HepG2 (cell line): ENCODE results near the gene SMPX. TPM values are rescaled to one million over a fixed set of nuclear protein-coding genes. Genes with fewer than 3 reads are reported as not detected.

ENCODE experiments used
- ATAC-seq: fragments of 200-7000 bp; cut with Tn5 transposase; 3 replicates; pipeline ENCODE4 v1.9.1; 2020; ENCODE audit warnings: mild to moderate bottlenecking, moderate library complexity
- BruUV-seq: library from RNA; stranded (reverse); fragments of 400-500 nt; replicated peaks from 2 replicates; lab custom pipeline; 2021; lab: Mats Ljungman, UMichigan
- CTCF ChIA-PET: fragments of 300-600 bp; formaldehyde crosslinking; extraction: SDS; loops from one replicate; lab custom pipeline; 2021; ENCODE audit warnings: low total read pairs, inconsistent platforms, low intra/inter-chr PET ratio; lab: Yijun Ruan, JAX
- POLR2A ChIA-PET: fragments of 350-600 bp; sonication (Branson Sonifier 250); formaldehyde crosslinking; loops from one replicate; lab custom pipeline; 2020; ENCODE audit warnings: antibody characterized with exemption, inconsistent platforms; lab: Yijun Ruan, JAX
- DNase-seq: peaks from one replicate; pipeline ENCODE4 v3.0.0-alpha.2; 2015; ENCODE audit warnings: low spot score
- FAIRE-seq: peaks from 3 replicates; lab custom pipeline; 2011; peaks lifted over from hg19 to GRCh38; lab: Jason Lieb, UNC
- H2AFZ ChIP-seq: one replicate; pipeline ENCODE4 v1.6.1; 2011; ENCODE audit warnings: low read length, inconsistent platforms
- H3K27ac ChIP-seq: fragments of 300-600 bp; 3 replicates; pipeline ENCODE4 v1.8.0; 2011; ENCODE audit warnings: mixed run types, mild to moderate bottlenecking, mixed read lengths, low read length, inconsistent platforms; ENCODE audit not compliant: insufficient read depth; ENCODE audit errors: extremely low read length
- H3K27me3 ChIP-seq, 2 experiments: fragments of 200-600 bp in 1 of 2; 2 replicates in 1 of 2; 3 replicates in 1 of 2; pipeline versions ENCODE4 v1.6.0 to v1.8.0; 2011; ENCODE audit warnings: low read length in 2 of 2, mild to moderate bottlenecking in 2 of 2, moderate library complexity in 2 of 2, inconsistent platforms in 1 of 2; ENCODE audit not compliant: insufficient read depth in 2 of 2, control insufficient read depth in 1 of 2
- H3K36me3 ChIP-seq, 2 experiments: fragments of 200-600 bp in 1 of 2; replicated peaks in 1 of 2; 2 replicates in 1 of 2; 3 replicates in 1 of 2; pipeline versions ENCODE4 v1.5.1 to v1.8.0; 2011; ENCODE audit warnings: low read length in 2 of 2, inconsistent platforms in 1 of 2; ENCODE audit not compliant: insufficient read depth in 2 of 2, control insufficient read depth in 1 of 2
- H3K4me1 ChIP-seq: 2 replicates; pipeline ENCODE4 v1.5.1; 2012; ENCODE audit warnings: low read length, inconsistent platforms; ENCODE audit not compliant: insufficient read depth
- H3K4me2 ChIP-seq: 2 replicates; pipeline ENCODE4 v1.6.0; 2011; ENCODE audit warnings: low read depth, low read length, inconsistent platforms
- H3K4me3 ChIP-seq, 3 experiments: fragments of 200-600 bp in 1 of 3; sonication (generic), shearing (Covaris generic) in 1 of 3; replicated peaks in 1 of 3; 2 replicates each; pipeline ENCODE4 v1.5.1; 2011 to 2016; ENCODE audit warnings: low read length in 3 of 3, inconsistent platforms in 2 of 3, low read depth in 2 of 3, mild to moderate bottlenecking in 2 of 3, control low read depth in 1 of 3, mixed read lengths in 1 of 3; ENCODE audit not compliant: insufficient read depth in 1 of 3
- H3K79me2 ChIP-seq: one replicate; pipeline ENCODE4 v1.6.1; 2011; ENCODE audit warnings: low read length, inconsistent platforms; ENCODE audit not compliant: insufficient read depth
- H3K9ac ChIP-seq: 2 replicates; pipeline ENCODE4 v1.6.0; 2011; ENCODE audit warnings: mild to moderate bottlenecking, low read depth, low read length, inconsistent platforms; ENCODE audit not compliant: insufficient read depth
- H3K9me3 ChIP-seq: 2 replicates; pipeline ENCODE4 v1.5.1; 2012; ENCODE audit warnings: mild to moderate bottlenecking, low read length
- H4K20me1 ChIP-seq: 2 replicates; pipeline ENCODE4 v1.6.0; 2011; ENCODE audit warnings: inconsistent platforms, mild to moderate bottlenecking, low read length, moderate library complexity; ENCODE audit not compliant: insufficient read depth
- ATF6 ChIP-seq: sonication (generic); formaldehyde crosslinking; conservative IDR thresholded peaks from 2 replicates; pipeline ENCODE4 v1.4.0; 2020; ENCODE audit warnings: missing genetic modification reagents
- EZH2 ChIP-seq: conservative IDR thresholded peaks from 2 replicates; pipeline ENCODE4 v1.6.1; 2012; ENCODE audit warnings: mild to moderate bottlenecking, low read depth, low read length, moderate library complexity
- HHEX ChIP-seq: IDR thresholded peaks from 2 replicates; pipeline ENCODE4 v1.6.1; 2016; ENCODE audit warnings: control low read depth
- HNRNPH1 ChIP-seq: fragments of 200-400 bp; formaldehyde crosslinking; optimal IDR thresholded peaks from 2 replicates; pipeline ENCODE3; 2017; ENCODE audit warnings: mild to moderate bottlenecking, low read depth, low read length
- KAT8 ChIP-seq: IDR thresholded peaks from 2 replicates; pipeline ENCODE4 v1.6.1; 2016; ENCODE audit warnings: missing genetic modification reagents, missing compliant biosample characterization
- NFRKB ChIP-seq: fragments of 450-650 bp; IDR thresholded peaks from 2 replicates; pipeline ENCODE4 v1.6.1; 2017
- PHF5A ChIP-seq: IDR thresholded peaks from one replicate; pipeline ENCODE4 v1.6.1; 2018; ENCODE audit warnings: low read depth, missing genetic modification reagents; ENCODE audit not compliant: unreplicated experiment
- SRF ChIP-seq: IDR thresholded peaks from 2 replicates; pipeline ENCODE4 v1.6.1; 2011; ENCODE audit warnings: mild to moderate bottlenecking, low read depth, low read length, moderate library complexity
- SYNCRIP ChIP-seq: fragments of 200-400 bp; formaldehyde crosslinking; IDR thresholded peaks from 2 replicates; pipeline ENCODE4 v1.6.1; 2018; ENCODE audit warnings: mild to moderate bottlenecking, low read depth, low read length; ENCODE audit not compliant: insufficient read depth
- TCF7L2 ChIP-seq: IDR thresholded peaks from 2 replicates; pipeline ENCODE4 v1.6.1; 2011; ENCODE audit warnings: mild to moderate bottlenecking, low read depth, low read length, moderate library complexity
- TIGD3 ChIP-seq: sonication (generic); formaldehyde crosslinking; IDR thresholded peaks from 2 replicates; pipeline ENCODE4 v1.5.1; 2020; ENCODE audit warnings: mild to moderate bottlenecking, missing genetic modification reagents, borderline replicate concordance
- ZNF556 ChIP-seq: sonication (generic); formaldehyde crosslinking; IDR thresholded peaks from 2 replicates; pipeline ENCODE4 v1.4.0; 2020; ENCODE audit warnings: mild to moderate bottlenecking, missing genetic modification reagents, borderline replicate concordance
- ZSCAN29 ChIP-seq: sonication (generic); formaldehyde crosslinking; conservative IDR thresholded peaks from 2 replicates; pipeline ENCODE4 v1.4.0; 2020; ENCODE audit warnings: mild to moderate bottlenecking, missing genetic modification reagents
- ZUFSP ChIP-seq: sonication (generic); formaldehyde crosslinking; IDR thresholded peaks from 2 replicates; pipeline ENCODE4 v1.9.0; 2021; ENCODE audit warnings: missing genetic modification reagents, mild to moderate bottlenecking, borderline replicate concordance
- whole genome bisulfite sequencing: methylation state at CpG from one replicate; pipeline ENCODE4 v1.1.6; 2017; ENCODE audit warnings: low lambda C conversion rate; 5-methylcytosine and 5-hydroxymethylcytosine counted together
- in situ Hi-C: cut with HindIII; loops from 2 replicates; pipeline ENCODE4 v1.10.0; 2017; ENCODE audit warnings: low pct_unique_long_range_greater_than_20kb; ENCODE audit not compliant: extremely low pct_ligation_motif_present
- intact Hi-C: fragments of 100-400 bp; cut with micrococcal nuclease; formaldehyde crosslinking; loops from one replicate; pipeline ENCODE4 v1.10.0; 2022; ENCODE audit not compliant: unreplicated experiment
- polyA plus RNA-seq, 8 experiments: library from polyadenylated mRNA; depleted of rRNA in 3 of 8; stranded (reverse) in 7 of 8; unstranded in 1 of 8; fragments of >200 nt; fragmentation: Illumina TruSeq in 4 of 8; extraction: Trizol in 4 of 8; gene quantifications; 2 replicates each; pipeline versions ENCODE4 v1.2.1 to v1.2.3, GENCODE V29; 2011 to 2016; ENCODE audit warnings: low read depth in 4 of 8, missing spikeins in 1 of 8, mixed read lengths in 1 of 8; ENCODE audit not compliant: insufficient read depth in 1 of 8
- total RNA-seq, 5 experiments: library from RNA; depleted of rRNA; stranded (reverse); fragments of >200 nt; fragmentation: Illumina TruSeq; extraction: Trizol; gene quantifications; 2 replicates each; pipeline ENCODE4 v1.2.3, GENCODE V29; 2016; ENCODE audit warnings: low read depth in 1 of 5

SMPX gene
- total and polyA plus RNA-seq, 2 of the 13 experiments (the other 11 are each of a cell fraction or from before 2014, with no cell fraction given) = 0.95 to 1.8 TPM

- intact Hi-C loops (no loop called here), in situ Hi-C loops (no loop called here)
- FAIRE-seq = no peak
- no peaks in the 10 kb centered on the region for H4K20me1 ChIP-seq
- no peak for DNase-seq
- H3K36me3 ChIP-seq = no peaks in the 10 kb centered on the region
- H3K4me2 ChIP-seq = no peak overlapping the region
- H3K4me1 ChIP-seq = no peaks in the 10 kb centered on the region
- H3K27ac ChIP-seq = no peak overlapping the region
- ChIA-PET CTCF (no interaction called here), POLR2A (no interaction called here)
- H3K27me3 ChIP-seq = no peaks in the 10 kb centered on the region; a peak in 1 of 5 replicates
- no peak overlapping the region for H3K4me3 ChIP-seq
- no TSS peak for BruUV-seq
- H3K9ac ChIP-seq = no peak overlapping the region
- no peak overlapping the region for H2AFZ ChIP-seq
- no peak for TF ChIP-seq KAT8
- TF ChIP-seq ZNF556 (CRISPR knock-in tag) = no peak
- TF ChIP-seq PHF5A (CRISPR knock-in tag) = no peak
- TF ChIP-seq SRF = no peak
- no peak for TF ChIP-seq TCF7L2
- WGBS = 47% methylated on average over 5 of the region's 6 CpGs
- no peak for ATAC-seq
- no peaks in the 10 kb centered on the region for H3K9me3 ChIP-seq
- no peaks in the 10 kb centered on the region for H3K79me2 ChIP-seq
Measured at GRCh38 chrX:21661316-21661715, 96.6 kb downstream of the SMPX start.

- Histone ChIP-seq H2AFZ (no peak overlapping the region), H3K4me2 (no peak overlapping the region), H3K79me2 (no peaks in the 10 kb centered on the region), H3K27me3 (no peaks in the 10 kb centered on the region; a peak in 1 of 5 replicates), H4K20me1 (no peaks in the 10 kb centered on the region), H3K4me3 (no peak overlapping the region), H3K4me1 (no peaks in the 10 kb centered on the region), H3K27ac (no peak overlapping the region), H3K9me3 (no peaks in the 10 kb centered on the region), H3K36me3 (no peaks in the 10 kb centered on the region), H3K9ac (no peak overlapping the region)
- 45% methylated on average over 2 of the region's 2 CpGs for WGBS
- no peak for ATAC-seq
- FAIRE-seq = no peak
- DNase-seq = no peak
- intact Hi-C loops (no loop called here), in situ Hi-C loops (no loop called here)
- ChIA-PET POLR2A (no interaction called here), CTCF (no interaction called here)
- BruUV-seq = no TSS peak
- TF ChIP-seq HNRNPH1 = no peak
- no peak for TF ChIP-seq EZH2
- TF ChIP-seq TIGD3 (CRISPR knock-in tag) = no peak
- TF ChIP-seq ZUFSP (CRISPR knock-in tag) = no peak
- TF ChIP-seq ATF6 = no peak
- TF ChIP-seq HHEX (CRISPR knock-in tag) = no peak
- TF ChIP-seq ZSCAN29 = no peak
- TF ChIP-seq SYNCRIP = no peak
- no peak for TF ChIP-seq NFRKB
Measured at GRCh38 chrX:21660156-21660555, 97.8 kb downstream of the SMPX start.
